GM10248 (cell line): ENCODE measurements around the gene WDFY4.

Experiments used
- CTCF ChIA-PET: fragments of 300-600 bp; sonication (Branson Sonifier 250); formaldehyde crosslinking; extraction: SDS; loops from one replicate; lab custom pipeline; 2021; ENCODE audit warnings: antibody characterized with exemption; lab: Yijun Ruan, JAX
- POLR2A ChIA-PET: fragments of 350-650 bp; sonication (Branson Sonifier 250); formaldehyde crosslinking; extraction: SDS; loops from one replicate; lab custom pipeline; 2020; ENCODE audit warnings: antibody characterized with exemption; lab: Yijun Ruan, JAX
- DNase-seq: peaks from one replicate; pipeline ENCODE4 v3.0.0; 2012; ENCODE audit errors: extremely low spot score
- CTCF ChIP-seq: IDR thresholded peaks from 2 replicates; pipeline ENCODE4 v1.5.1; 2012; ENCODE audit warnings: mild to moderate bottlenecking, low read depth; ENCODE audit errors: extremely low read depth, missing control alignments, control extremely low read depth

WDFY4 gene

DNA sequence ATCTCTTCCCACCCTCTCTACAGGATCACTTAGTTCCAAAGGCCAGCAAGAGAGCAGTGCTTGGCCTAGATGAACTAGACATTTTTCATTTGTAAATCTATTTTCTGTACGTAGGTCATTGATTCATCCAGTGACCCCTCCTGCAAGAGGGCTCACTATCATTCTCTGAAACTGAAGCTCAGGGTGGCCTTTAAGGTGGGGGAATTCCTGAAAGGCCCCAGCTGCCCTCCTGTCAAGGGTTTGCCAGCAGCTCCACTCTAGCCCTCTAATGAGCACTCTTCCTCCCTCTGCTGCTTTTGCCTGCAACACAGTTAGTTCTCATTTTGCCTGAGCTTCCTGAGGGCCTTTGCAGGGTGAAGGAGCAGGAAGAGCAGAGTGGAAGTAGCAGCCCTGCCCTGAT is 213.8 kb downstream of the WDFY4 start:
- POLR2A ChIA-PET, result no interaction called here
- DNase-seq, result no peak
- CTCF ChIA-PET, result interaction anchor here (0.7 to 0.8 kb wide), 2 partner anchors 12 to 242 kb away, joined by 3 read pairs; no protein-coding TSS in a partner anchor
- TF ChIP-seq CTCF, result no peak

DNA sequence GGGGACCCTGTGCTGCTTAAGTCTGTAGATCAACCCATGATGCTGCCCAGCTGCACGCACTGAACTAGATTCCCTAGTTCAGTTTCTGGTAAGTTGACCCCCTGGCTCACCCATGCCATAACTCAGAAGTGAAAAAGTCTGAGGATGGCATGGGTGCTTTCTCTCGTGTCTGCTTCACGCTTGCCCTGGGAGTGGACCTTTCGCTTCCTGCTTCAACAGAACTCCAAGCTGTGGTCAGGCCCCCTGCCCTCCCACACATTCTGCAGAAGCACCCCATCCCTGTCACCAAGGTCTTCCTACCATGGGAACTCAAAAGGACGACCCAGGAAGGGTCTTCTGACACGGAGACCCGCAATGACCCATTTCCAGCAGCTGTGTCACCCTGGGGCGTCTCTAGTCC is 215.1 kb downstream of the WDFY4 start:
- ChIA-PET POLR2A (no interaction called here), CTCF (no interaction called here)
- TF ChIP-seq CTCF, result no peak
- no peak for DNase-seq

GRCh38 chr10:48900371-48900801 is 215.7 kb downstream of the WDFY4 start:
- POLR2A ChIA-PET, result no interaction called here
- no peak for DNase-seq
- no peak for TF ChIP-seq CTCF
- CTCF ChIA-PET, result no interaction called here

GRCh38 chr10:48901319-48901718 is 216.6 kb downstream of the WDFY4 start:
- ChIA-PET POLR2A (no interaction called here), CTCF (no interaction called here)
- no peak for DNase-seq
- TF ChIP-seq CTCF, result no peak

GRCh38 chr10:48902096-48902495 is 217.4 kb downstream of the WDFY4 start:
- CTCF ChIA-PET, result interaction anchor here (1.2 kb wide), 1 partner anchor 13 kb away, joined by 3 read pairs; no protein-coding TSS in a partner anchor
- TF ChIP-seq CTCF, result no peak
- DNase-seq, result no peak
- POLR2A ChIA-PET, result no interaction called here

DNA sequence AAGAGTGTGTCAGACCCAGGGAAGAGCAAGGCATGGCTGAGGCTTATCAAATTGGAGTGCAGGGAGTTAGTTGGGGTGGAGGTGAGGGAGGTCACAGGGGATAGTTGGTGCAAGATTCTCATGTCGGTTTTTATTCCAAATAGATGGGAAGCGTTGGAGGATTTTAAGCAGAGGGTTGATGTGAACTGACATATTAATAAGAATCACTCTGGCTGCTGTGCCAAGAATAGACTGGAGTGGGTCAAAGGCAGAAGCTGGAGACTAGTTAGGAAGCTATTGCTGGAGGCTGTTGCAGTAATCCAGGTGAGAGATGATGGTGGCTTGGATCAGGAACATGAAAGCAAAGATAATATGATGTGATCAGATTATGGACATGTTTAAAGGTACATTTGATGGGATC is 218.5 kb downstream of the WDFY4 start:
- DNase-seq, result no peak
- POLR2A ChIA-PET, result no interaction called here
- TF ChIP-seq CTCF, result no peak
- CTCF ChIA-PET, result interaction anchor here (0.7 kb wide), 1 partner anchor 10 kb away, joined by 3 read pairs; no protein-coding TSS in a partner anchor
